ENCODE measurements around the gene AP1G2.

AP1G2 gene

GRCh38 chr14:23513005-23513817 lies 54.4 kb downstream of the AP1G2 start:
- DNase-seq: no peak

DNA sequence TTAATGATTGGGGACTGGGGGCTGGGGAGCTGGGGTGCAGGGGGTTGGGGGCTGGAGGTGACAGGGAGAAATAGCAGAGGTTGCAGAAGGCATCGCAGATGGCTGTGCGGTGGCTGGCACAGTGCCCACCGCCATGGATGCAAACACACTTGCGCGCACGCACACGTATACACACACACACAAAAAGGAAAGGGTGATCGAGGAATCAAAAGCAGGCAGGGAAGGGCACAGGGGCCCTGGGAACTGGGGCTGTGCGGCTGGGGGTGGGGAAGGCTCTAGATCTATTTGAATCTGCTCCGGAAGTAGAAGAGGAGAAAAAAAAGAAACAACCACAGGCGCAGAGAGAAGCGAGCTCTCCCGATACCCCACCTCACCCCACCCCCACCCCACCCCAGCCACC lies 55.4 kb downstream of the AP1G2 start:
- DNase-seq: no peak

Measured in fibroblast of skin of scalp (primary cell).